Measurements from ENCODE around the gene LSM7. TPM values are rescaled to one million over a fixed set of nuclear protein-coding genes. Genes with fewer than 3 reads are reported as not detected.
A peak's percentile ranks its signal among the peaks of the same experiment; 100 is the strongest.

LSM7 gene
- total RNA-seq, 1 donor from 2014 or later = 134 TPM

DNA sequence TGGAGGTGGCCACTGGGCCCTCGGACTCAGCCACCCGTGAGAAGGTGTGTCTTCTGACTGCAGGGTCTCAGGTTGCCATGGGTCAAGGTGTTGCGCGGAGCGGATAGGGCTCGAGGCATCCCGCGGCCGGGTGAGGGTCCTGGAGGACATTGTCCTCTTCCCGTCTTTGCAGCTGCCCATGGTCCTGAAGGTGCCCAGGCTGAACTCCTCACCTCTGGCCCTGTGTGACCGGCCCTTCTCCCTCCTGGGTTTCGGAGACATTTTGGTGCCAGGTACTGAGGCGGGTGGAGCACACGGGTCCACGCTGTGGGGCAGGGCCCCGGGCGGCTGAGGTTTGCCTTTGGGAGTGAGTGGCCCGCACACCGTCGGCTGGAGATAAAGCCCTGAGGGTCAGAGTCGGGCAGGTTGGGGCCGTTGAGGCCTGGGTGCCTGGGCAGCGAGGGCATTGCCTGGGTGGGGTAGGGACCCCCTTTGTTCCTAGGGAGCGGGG lies 16.0 kb upstream of the LSM7 start:
- Mint-ChIP-seq H3K36me3 (peaks cover 10% of the 10 kb centered on the region), H3K9me3 (no peaks in the 10 kb centered on the region), H3K4me3 (no peak overlapping the region), H3K4me1 (ENCODE audit: unreplicated experiment) (peaks cover 5% of the 10 kb centered on the region), H3K27ac (no peak overlapping the region), H3K27me3 (no peaks in the 10 kb centered on the region)
- DNase-seq (ENCODE audit: extremely low spot score, unreplicated experiment) = no peak
- TF ChIP-seq, protein P1, sequence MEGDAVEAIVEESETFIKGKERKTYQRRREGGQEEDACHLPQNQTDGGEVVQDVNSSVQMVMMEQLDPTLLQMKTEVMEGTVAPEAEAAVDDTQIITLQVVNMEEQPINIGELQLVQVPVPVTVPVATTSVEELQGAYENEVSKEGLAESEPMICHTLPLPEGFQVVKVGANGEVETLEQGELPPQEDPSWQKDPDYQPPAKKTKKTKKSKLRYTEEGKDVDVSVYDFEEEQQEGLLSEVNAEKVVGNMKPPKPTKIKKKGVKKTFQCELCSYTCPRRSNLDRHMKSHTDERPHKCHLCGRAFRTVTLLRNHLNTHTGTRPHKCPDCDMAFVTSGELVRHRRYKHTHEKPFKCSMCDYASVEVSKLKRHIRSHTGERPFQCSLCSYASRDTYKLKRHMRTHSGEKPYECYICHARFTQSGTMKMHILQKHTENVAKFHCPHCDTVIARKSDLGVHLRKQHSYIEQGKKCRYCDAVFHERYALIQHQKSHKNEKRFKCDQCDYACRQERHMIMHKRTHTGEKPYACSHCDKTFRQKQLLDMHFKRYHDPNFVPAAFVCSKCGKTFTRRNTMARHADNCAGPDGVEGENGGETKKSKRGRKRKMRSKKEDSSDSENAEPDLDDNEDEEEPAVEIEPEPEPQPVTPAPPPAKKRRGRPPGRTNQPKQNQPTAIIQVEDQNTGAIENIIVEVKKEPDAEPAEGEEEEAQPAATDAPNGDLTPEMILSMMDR (conservative IDR thresholded peaks at IDR 0.05) = no peak

DNA sequence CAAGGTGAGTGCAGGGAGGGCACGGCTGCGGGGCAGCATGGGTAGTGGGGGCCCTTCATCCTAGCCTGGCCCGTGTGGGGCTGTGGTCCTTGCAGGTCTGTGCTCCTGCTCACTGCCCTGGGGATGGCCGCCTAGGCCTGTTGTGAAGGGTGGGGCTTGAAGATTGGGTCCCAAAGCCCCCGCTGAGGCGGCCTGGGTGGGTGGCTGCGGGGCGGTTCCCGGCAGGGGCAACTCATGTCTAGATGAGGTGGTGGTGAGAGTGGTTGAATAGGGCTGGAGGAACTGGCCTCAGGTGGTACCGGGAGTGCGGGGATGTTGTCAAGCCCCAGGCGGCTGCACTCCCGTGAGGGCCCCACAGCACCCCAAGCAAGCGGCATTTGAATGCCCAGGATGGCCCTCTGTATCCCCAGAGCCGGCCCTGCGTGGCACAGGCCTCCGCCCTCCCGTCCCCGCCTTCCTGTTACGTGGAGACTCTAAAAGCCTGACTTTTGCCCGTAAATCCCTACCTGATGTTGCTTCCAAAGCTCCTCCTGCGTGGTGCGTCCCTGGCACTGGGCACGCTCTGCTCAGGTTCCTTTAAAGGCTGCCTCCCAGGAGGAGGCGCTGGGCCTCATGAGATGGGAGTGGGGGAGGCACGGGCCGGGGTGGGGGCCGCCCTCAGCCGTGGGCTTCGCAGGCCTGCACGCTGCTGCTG lies 15.1 kb upstream of the LSM7 start:
- Mint-ChIP-seq H3K4me3 (no peak overlapping the region), H3K36me3 (peaks cover 10% of the 10 kb centered on the region), H3K27me3 (no peaks in the 10 kb centered on the region), H3K4me1 (ENCODE audit: unreplicated experiment) (peaks cover 5% of the 10 kb centered on the region), H3K27ac (no peak overlapping the region), H3K9me3 (no peaks in the 10 kb centered on the region)
- DNase-seq (ENCODE audit: extremely low spot score, unreplicated experiment) = no peak
- TF ChIP-seq, protein P1 (conservative IDR thresholded peaks at IDR 0.05) = no peak

DNA sequence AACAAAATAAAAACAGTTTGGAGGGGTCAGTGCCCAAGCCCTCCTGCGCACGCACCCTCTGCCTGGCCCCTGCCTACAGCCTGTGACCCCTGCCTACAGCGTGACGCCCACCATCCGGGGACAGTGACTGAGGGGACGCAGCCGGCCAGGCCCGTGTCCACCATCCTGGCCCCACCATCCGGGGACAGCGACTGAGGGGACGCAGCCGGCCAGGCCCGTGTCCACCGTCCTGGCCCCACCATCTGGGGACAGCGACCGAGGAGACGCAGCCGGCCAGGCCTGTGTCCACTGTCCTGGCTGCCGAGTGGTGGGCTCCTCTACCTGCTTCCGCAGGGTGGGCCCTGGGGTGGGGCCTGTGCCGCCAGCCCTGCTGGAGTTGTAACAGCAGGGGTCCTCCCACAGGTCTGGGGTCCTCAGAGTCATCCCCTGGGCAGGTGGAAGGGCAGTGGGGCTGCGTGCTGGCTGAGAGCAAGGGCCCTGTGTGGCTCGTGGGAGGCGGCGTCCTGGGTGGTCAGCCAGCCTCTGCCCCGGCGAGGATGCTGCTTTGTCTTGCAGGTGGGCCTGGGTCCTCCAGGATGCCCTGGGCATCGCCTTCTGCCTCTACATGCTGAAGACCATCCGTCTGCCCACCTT lies 14.4 kb upstream of the LSM7 start:
- TF ChIP-seq, protein P1 (conservative IDR thresholded peaks at IDR 0.05) = no peak
- peaks cover 10% of the 10 kb centered on the region for H3K36me3 Mint-ChIP-seq
- peaks cover 6% of the 10 kb centered on the region for H3K4me1 Mint-ChIP-seq (ENCODE audit: unreplicated experiment)
- H3K4me3 Mint-ChIP-seq = no peak overlapping the region
- no peaks in the 10 kb centered on the region for H3K27me3 Mint-ChIP-seq
- no peak overlapping the region for H3K27ac Mint-ChIP-seq
- H3K9me3 Mint-ChIP-seq = no peaks in the 10 kb centered on the region
- DNase-seq (ENCODE audit: extremely low spot score, unreplicated experiment) = no peak

DNA sequence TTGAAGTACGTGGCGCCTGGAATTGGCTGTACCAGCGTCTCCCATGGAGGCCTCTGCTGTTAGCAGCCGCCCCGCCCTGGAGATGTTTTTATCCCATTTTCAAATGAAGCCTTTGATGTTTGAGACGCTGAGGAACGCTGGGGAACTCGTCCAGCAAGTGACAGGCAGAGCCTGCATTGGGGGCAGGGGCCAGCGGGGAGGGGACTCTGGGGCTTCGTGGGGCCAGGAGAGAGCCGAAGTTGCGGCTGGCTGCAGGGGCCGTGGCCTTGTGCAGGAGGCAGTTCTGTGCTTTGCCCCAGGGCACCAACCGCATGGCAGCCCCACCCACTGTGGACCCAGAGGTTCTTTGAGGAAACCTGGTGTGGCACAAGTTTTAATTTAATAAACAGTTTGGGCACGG lies 13.6 kb upstream of the LSM7 start:
- no peaks in the 10 kb centered on the region for H3K9me3 Mint-ChIP-seq
- H3K27me3 Mint-ChIP-seq = no peaks in the 10 kb centered on the region
- H3K27ac Mint-ChIP-seq = peak overlapping the region; percentile 90
- peaks cover 11% of the 10 kb centered on the region for H3K4me1 Mint-ChIP-seq (ENCODE audit: unreplicated experiment)
- peaks cover 14% of the 10 kb centered on the region for H3K36me3 Mint-ChIP-seq
- DNase-seq (ENCODE audit: extremely low spot score, unreplicated experiment) = no peak
- peak overlapping the region; percentile 77 for H3K4me3 Mint-ChIP-seq
- TF ChIP-seq, protein P1 (conservative IDR thresholded peaks at IDR 0.05) = no peak

DNA sequence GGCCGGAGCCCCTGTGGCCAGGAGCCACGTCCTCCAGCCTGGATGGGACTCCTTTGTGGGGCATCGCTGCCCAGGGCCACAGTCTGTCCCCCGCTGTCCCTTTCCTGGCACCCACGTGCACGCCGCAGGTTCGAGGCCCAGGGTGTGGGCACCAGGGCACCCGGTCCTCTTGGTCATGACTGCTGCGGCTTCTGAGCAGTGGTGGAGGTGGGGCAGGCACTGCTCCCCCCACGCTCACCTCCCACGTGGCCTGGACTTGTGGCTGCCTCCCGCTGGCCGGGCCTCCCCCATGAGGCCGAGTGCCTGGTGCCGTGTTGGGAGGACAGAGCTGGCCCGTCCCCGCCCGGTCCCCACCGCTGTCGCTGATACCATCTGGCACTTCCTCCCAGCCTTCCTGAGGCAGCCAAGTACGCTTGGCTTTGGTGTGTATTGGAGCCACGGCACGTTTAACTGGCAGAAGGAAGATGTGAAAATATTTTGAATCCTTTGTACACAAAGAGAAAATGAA lies 12.9 kb upstream of the LSM7 start:
- Mint-ChIP-seq H3K27me3 (no peaks in the 10 kb centered on the region), H3K36me3 (peaks cover 16% of the 10 kb centered on the region), H3K9me3 (no peaks in the 10 kb centered on the region), H3K4me3 (peak overlapping the region; percentile 77), H3K27ac (peak overlapping the region; percentile 90), H3K4me1 (ENCODE audit: unreplicated experiment) (peaks cover 13% of the 10 kb centered on the region)
- DNase-seq (ENCODE audit: extremely low spot score, unreplicated experiment) = no peak
- TF ChIP-seq, protein P1 (conservative IDR thresholded peaks at IDR 0.05) = no peak
